Liver (tissue), 9 donors: ENCODE results near the gene ST3GAL4. TPM values are rescaled to one million over a fixed set of nuclear protein-coding genes. Genes with fewer than 3 reads are reported as not detected.
A peak's percentile ranks its signal among the peaks of the same experiment; 100 is the strongest.
"Not testable (repeated sequence)": the region's sequence is repeated elsewhere in the genome, so short reads cannot be mapped to it uniquely, and the experiment has no call there.

Source experiments
- DNase-seq: peaks from one replicate; pipeline ENCODE4 v3.0.0-alpha.2; 2017; ENCODE audit warnings: low spot score
- H3K27ac ChIP-seq, 2 donors: one replicate each; pipeline ENCODE4 v1.7.0; 2013; ENCODE audit warnings: inconsistent platforms in 2 of 2, low read length in 2 of 2, control low read depth in 1 of 2, low read depth in 1 of 2, mild to moderate bottlenecking in 1 of 2
- H3K27me3 ChIP-seq, 4 donors: one replicate each; pipeline versions ENCODE4 v1.6.1 to v1.7.0; 2013; ENCODE audit warnings: low read length in 3 of 4, inconsistent platforms in 1 of 4, mild to moderate bottlenecking in 1 of 4, moderate library complexity in 1 of 4; ENCODE audit not compliant: control insufficient read depth in 4 of 4, insufficient read depth in 4 of 4
- H3K36me3 ChIP-seq, 4 donors: one replicate each; pipeline versions ENCODE4 v1.6.1 to v1.7.0; 2013; ENCODE audit warnings: low read length in 3 of 4, mild to moderate bottlenecking in 3 of 4, low read depth in 1 of 4, moderate library complexity in 1 of 4; ENCODE audit not compliant: control insufficient read depth in 4 of 4, insufficient read depth in 3 of 4
- H3K4me1 ChIP-seq, 4 donors: one replicate each; pipeline versions ENCODE4 v1.6.1 to v1.7.0; 2013; ENCODE audit warnings: low read length in 3 of 4, mild to moderate bottlenecking in 3 of 4, moderate library complexity in 1 of 4; ENCODE audit not compliant: control insufficient read depth in 4 of 4, insufficient read depth in 4 of 4
- H3K4me3 ChIP-seq, 3 donors: one replicate each; pipeline versions ENCODE4 v1.6.1 to v1.7.0; 2013; ENCODE audit warnings: low read length in 3 of 3, control low read depth in 1 of 3, low read depth in 1 of 3, mild to moderate bottlenecking in 1 of 3
- H3K9ac ChIP-seq, 2 donors: one replicate each; pipeline ENCODE4 v1.7.0; 2013; ENCODE audit warnings: low read length in 2 of 2, mild to moderate bottlenecking in 2 of 2, moderate library complexity in 2 of 2, control low read depth in 1 of 2, low read depth in 1 of 2
- H3K9me3 ChIP-seq, 4 donors: one replicate each; pipeline versions ENCODE4 v1.6.1 to v1.7.0; 2013; ENCODE audit warnings: low read length in 3 of 4; ENCODE audit not compliant: control insufficient read depth in 4 of 4
- CTCF ChIP-seq: fragments of 150-350 bp; IDR thresholded peaks from 2 replicates; pipeline ENCODE4 v1.5.1; 2017; ENCODE audit warnings: improper control_type of control experiment, low read depth, low read length; ENCODE audit not compliant: missing input control
- EGR1 ChIP-seq, 2 donors: IDR thresholded peaks; 2 replicates each; pipeline ENCODE4 v1.6.1; 2016 to 2018; ENCODE audit warnings: antibody characterized with exemption in 2 of 2, low read depth in 2 of 2
- FOXA1 ChIP-seq: IDR thresholded peaks from 2 replicates; pipeline ENCODE4 v1.6.1; 2016; ENCODE audit warnings: antibody characterized with exemption
- FOXA2 ChIP-seq: IDR thresholded peaks from 2 replicates; pipeline ENCODE4 v1.6.1; 2016; ENCODE audit warnings: antibody characterized with exemption
- HNF4A ChIP-seq, 2 donors: conservative IDR thresholded peaks; 2 replicates each; pipeline ENCODE4 v1.6.1; 2016; ENCODE audit warnings: antibody characterized with exemption in 2 of 2, mild to moderate bottlenecking in 2 of 2
- HNF4G ChIP-seq: IDR thresholded peaks from 2 replicates; pipeline ENCODE4 v1.6.1; 2016; ENCODE audit warnings: antibody characterized with exemption
- JUND ChIP-seq, 2 donors: IDR thresholded peaks; 2 replicates each; pipeline ENCODE4 v1.6.1; 2016; ENCODE audit warnings: antibody characterized with exemption in 2 of 2
- NR2F2 ChIP-seq: IDR thresholded peaks from 2 replicates; pipeline ENCODE4 v1.6.1; 2016; ENCODE audit warnings: antibody characterized with exemption
- RAD21 ChIP-seq, 2 donors: IDR thresholded peaks; 2 replicates each; pipeline ENCODE4 v1.6.1; 2016; ENCODE audit warnings: antibody characterized with exemption in 2 of 2, mild to moderate bottlenecking in 2 of 2
- YY1 ChIP-seq: IDR thresholded peaks from 2 replicates; pipeline ENCODE4 v1.6.1; 2016; ENCODE audit warnings: antibody characterized with exemption, mild to moderate bottlenecking
- ZBTB33 ChIP-seq: IDR thresholded peaks from 2 replicates; pipeline ENCODE4 v1.6.1; 2016; ENCODE audit warnings: antibody characterized with exemption
- whole genome bisulfite sequencing: extraction: QIAGEN DNeasy Blood & Tissue Kit; methylation state at CpG from one replicate; pipeline ENCODE4 v1.1.7; 2013; 5-methylcytosine and 5-hydroxymethylcytosine counted together
- polyA plus RNA-seq, 2 donors: library from polyadenylated mRNA; stranded (reverse) in 1 of 2; unstranded in 1 of 2; fragments of 200-250 nt in 1 of 2; fragments of >200 nt in 1 of 2; fragmentation: Nextera tagmentation in 1 of 2; extraction: Ambion mirVana in 1 of 2; gene quantifications; one replicate each; pipeline versions ENCODE4 v1.2.1 to v1.2.3, GENCODE V29; 2013 to 2015
- total RNA-seq, 2 donors: library from RNA; depleted of rRNA; stranded (reverse); fragments of >200 nt; gene quantifications; one replicate each; pipeline ENCODE4 v1.2.3, GENCODE V29; 2014
- donor health status: healthy.
- donor health status: healthy.
- donor health status: healthy.
- donor health status: healthy.
- donor health status: healthy.

Gene ST3GAL4
- total and polyA plus RNA-seq, 4 donors = 4.5 to 18.4 (median 10.6) TPM

- TF ChIP-seq YY1 (no peak), RAD21 (IDR thresholded peaks at IDR 0.05) (no peak), HNF4G (no peak), JUND (IDR thresholded peaks at IDR 0.05) (no peak), EGR1 (IDR thresholded peaks at IDR 0.05; ENCODE audit: low read depth in 2 of 2) (no peak), CTCF (no peak), FOXA2 (no peak), HNF4A (conservative IDR thresholded peaks at IDR 0.05) (no peak), FOXA1 (no peak), NR2F2 (no peak), ZBTB33 (no peak)
- Histone ChIP-seq H3K4me1 (peaks cover 12 to 43% (median 31%) of the 10 kb centered on the region in 4 donors), H3K9me3 (no peaks in the 10 kb centered on the region), H3K9ac (no peak overlapping the region), H3K27me3 (no peaks in the 10 kb centered on the region), H3K27ac (no peak overlapping the region), H3K36me3 (no peaks in the 10 kb centered on the region), H3K4me3 (no peak overlapping the region)
- 72% methylated on average over 19 of the region's 19 CpGs for WGBS
- DNase-seq = no peak
These were observed 10.8 kb downstream of the ST3GAL4 start for GRCh38 chr11:126366064-126366822.

- H3K4me1 ChIP-seq = peaks cover 12 to 43% (median 31%) of the 10 kb centered on the region in 4 donors
- H3K27me3 ChIP-seq, H3K9me3 ChIP-seq, DNase-seq, H3K9ac ChIP-seq, H3K4me3 ChIP-seq, H3K36me3 ChIP-seq: not testable (repeated sequence)
- peak overlapping the region; percentile 3 to 65 for H3K27ac ChIP-seq
- 81% methylated on average over 14 of the region's 14 CpGs for WGBS
These were observed 11.6 kb downstream of the ST3GAL4 start for GRCh38 chr11:126366823-126367654.

- not testable (repeated sequence) for H3K36me3 ChIP-seq, H3K9ac ChIP-seq, H3K9me3 ChIP-seq, DNase-seq, H3K27me3 ChIP-seq, H3K4me3 ChIP-seq
- peak overlapping the region; percentile 65 to 72 for H3K27ac ChIP-seq
- WGBS = 96% methylated on average over 5 of the region's 5 CpGs
- peaks cover 12 to 43% (median 31%) of the 10 kb centered on the region in 4 donors for H3K4me1 ChIP-seq
These were observed 12.3 kb downstream of the ST3GAL4 start for GRCh38 chr11:126367806-126368205.
